Panc1 (cell line): ENCODE results near the gene ATP6V1C2.

ENCODE experiments used
- TCF7L2 ChIP-seq: IDR thresholded peaks from 2 replicates; pipeline ENCODE4 v1.6.1; 2011; ENCODE audit warnings: mild to moderate bottlenecking, low read depth, low read length, inconsistent platforms
- TF ChIP-seq, protein P1 (sequence below): fragments of 450-650 bp; IDR thresholded peaks from 2 replicates; pipeline ENCODE4 v1.5.1; 2017; ENCODE audit warnings: mild to moderate bottlenecking

DNA sequence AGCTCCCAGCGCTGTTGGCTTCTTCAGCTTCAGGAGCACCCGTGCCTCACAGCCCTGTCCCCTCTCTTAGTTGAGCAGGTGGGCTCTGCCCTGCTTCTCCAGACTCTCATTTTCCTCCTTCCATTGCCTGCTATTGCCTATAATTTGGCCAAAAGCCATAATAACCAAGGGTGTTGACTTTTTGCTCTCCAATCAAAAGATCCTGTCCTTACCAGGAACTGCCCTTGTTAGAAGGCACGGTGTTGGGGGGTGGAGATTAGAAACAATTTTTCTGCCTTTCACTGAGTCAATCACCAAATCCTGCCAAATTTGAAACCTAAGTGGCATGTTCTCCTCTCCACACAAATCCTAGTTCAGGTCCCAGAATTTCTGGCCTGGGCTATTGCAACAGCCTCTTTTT, 107.9 kb downstream of the ATP6V1C2 start:
- TF ChIP-seq, protein P1, sequence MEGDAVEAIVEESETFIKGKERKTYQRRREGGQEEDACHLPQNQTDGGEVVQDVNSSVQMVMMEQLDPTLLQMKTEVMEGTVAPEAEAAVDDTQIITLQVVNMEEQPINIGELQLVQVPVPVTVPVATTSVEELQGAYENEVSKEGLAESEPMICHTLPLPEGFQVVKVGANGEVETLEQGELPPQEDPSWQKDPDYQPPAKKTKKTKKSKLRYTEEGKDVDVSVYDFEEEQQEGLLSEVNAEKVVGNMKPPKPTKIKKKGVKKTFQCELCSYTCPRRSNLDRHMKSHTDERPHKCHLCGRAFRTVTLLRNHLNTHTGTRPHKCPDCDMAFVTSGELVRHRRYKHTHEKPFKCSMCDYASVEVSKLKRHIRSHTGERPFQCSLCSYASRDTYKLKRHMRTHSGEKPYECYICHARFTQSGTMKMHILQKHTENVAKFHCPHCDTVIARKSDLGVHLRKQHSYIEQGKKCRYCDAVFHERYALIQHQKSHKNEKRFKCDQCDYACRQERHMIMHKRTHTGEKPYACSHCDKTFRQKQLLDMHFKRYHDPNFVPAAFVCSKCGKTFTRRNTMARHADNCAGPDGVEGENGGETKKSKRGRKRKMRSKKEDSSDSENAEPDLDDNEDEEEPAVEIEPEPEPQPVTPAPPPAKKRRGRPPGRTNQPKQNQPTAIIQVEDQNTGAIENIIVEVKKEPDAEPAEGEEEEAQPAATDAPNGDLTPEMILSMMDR, result no peak
- TF ChIP-seq TCF7L2, result no peak
